ENCODE data around the gene TTC33. TPM values are rescaled to one million over a fixed set of nuclear protein-coding genes. Genes with fewer than 3 reads are reported as not detected.

TTC33 gene
- total RNA-seq, 1 donor from 2014 or later: 11.7 TPM

DNA sequence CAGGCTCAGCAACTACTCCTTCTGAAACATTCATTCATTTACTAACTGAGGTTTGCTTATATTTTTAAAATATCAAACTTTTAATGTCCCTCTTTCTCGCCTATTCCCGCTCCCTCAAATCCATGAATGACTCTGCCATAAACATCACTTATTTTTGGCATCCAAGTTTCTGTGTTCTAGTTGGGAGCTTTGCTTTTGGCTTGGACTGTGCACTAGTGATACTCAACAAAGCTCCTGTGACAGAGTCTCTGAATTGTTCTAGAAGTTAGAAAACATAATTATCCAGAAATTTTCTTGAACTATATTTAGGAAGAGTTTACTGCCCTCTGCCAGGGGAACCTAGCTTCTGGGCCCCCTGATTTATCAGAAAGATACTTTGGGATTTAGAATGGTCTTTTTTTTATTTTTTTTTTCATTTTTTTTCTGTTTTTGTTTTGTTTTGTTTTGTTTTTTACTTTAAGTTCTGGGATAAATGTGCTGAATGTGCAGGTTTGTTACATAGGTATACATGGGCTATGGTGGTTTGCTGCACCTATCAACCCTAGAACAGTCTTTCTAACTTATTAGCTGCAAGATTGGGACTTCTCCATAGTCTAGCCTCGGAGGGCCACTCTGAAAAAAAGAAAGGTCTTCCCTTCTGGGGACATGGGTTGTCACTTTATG lies 140.7 kb downstream of the TTC33 start:
- Mint-ChIP-seq H3K9me3 (ENCODE audit: unreplicated experiment) (no peaks in the 10 kb centered on the region), H3K27ac (ENCODE audit: unreplicated experiment) (no peak overlapping the region), H3K27me3 (ENCODE audit: unreplicated experiment) (no peaks in the 10 kb centered on the region), H3K4me1 (ENCODE audit: low read depth, unreplicated experiment) (no peaks in the 10 kb centered on the region), H3K36me3 (ENCODE audit: unreplicated experiment) (no peaks in the 10 kb centered on the region), H3K4me3 (ENCODE audit: unreplicated experiment) (no peak overlapping the region)
- DNase-seq: no peak
- TF ChIP-seq, protein P1, sequence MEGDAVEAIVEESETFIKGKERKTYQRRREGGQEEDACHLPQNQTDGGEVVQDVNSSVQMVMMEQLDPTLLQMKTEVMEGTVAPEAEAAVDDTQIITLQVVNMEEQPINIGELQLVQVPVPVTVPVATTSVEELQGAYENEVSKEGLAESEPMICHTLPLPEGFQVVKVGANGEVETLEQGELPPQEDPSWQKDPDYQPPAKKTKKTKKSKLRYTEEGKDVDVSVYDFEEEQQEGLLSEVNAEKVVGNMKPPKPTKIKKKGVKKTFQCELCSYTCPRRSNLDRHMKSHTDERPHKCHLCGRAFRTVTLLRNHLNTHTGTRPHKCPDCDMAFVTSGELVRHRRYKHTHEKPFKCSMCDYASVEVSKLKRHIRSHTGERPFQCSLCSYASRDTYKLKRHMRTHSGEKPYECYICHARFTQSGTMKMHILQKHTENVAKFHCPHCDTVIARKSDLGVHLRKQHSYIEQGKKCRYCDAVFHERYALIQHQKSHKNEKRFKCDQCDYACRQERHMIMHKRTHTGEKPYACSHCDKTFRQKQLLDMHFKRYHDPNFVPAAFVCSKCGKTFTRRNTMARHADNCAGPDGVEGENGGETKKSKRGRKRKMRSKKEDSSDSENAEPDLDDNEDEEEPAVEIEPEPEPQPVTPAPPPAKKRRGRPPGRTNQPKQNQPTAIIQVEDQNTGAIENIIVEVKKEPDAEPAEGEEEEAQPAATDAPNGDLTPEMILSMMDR (IDR thresholded peaks at IDR 0.05; ENCODE audit: partially characterized antibody, unreplicated experiment): no peak

DNA sequence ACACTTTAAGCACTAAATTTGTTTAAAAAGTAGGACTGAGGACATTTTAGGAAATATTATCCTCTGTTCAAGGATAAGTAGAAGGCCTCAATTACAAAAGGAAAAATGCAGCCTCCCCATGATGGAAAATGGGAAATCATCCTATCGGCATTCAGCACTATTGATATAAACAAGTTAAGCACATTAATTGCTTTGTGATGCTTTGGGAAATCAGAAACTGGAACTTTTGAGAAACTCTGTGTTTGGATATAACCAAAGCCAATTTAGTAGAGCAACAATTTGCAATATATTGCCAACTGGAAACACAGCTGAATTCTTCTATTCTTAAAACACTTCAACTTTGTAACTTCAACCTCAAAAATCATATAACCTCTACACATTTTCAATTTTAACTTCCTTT lies 141.3 kb downstream of the TTC33 start:
- Mint-ChIP-seq H3K27ac (ENCODE audit: unreplicated experiment) (no peak overlapping the region), H3K4me1 (ENCODE audit: low read depth, unreplicated experiment) (no peaks in the 10 kb centered on the region), H3K36me3 (ENCODE audit: unreplicated experiment) (no peaks in the 10 kb centered on the region)

DNA sequence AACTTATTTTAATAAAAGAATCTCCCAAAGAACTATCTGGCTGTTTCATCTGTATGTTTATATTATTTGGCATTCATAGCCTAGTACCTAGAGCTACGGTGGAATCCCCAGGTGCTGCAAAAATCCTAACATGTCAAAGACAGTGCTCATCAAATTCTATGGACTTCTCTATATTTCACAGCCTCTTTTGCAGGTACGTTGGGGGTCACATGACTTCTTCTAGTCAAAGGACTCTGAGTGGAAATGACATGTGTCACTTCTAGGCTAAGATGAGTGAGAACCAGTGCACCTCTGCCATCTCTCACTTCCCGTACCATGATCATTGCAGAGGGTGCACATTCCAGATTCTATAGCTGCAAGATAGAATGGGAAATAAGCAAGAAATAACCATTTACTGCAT lies 148.6 kb downstream of the TTC33 start:
- TF ChIP-seq, protein P1 (IDR thresholded peaks at IDR 0.05; ENCODE audit: partially characterized antibody, unreplicated experiment): no peak
- H3K4me1 Mint-ChIP-seq (ENCODE audit: low read depth, unreplicated experiment): no peaks in the 10 kb centered on the region
- no peaks in the 10 kb centered on the region for H3K27me3 Mint-ChIP-seq (ENCODE audit: unreplicated experiment)
- no peak for DNase-seq
- no peak overlapping the region for H3K4me3 Mint-ChIP-seq (ENCODE audit: unreplicated experiment)
- no peaks in the 10 kb centered on the region for H3K36me3 Mint-ChIP-seq (ENCODE audit: unreplicated experiment)
- no peak overlapping the region for H3K27ac Mint-ChIP-seq (ENCODE audit: unreplicated experiment)
- H3K9me3 Mint-ChIP-seq (ENCODE audit: unreplicated experiment): no peaks in the 10 kb centered on the region

More for the DNA sequence above, 141.3 kb downstream of the TTC33 start:
- Mint-ChIP-seq H3K4me3 (ENCODE audit: unreplicated experiment) (no peak overlapping the region), H3K9me3 (ENCODE audit: unreplicated experiment) (no peaks in the 10 kb centered on the region), H3K27me3 (ENCODE audit: unreplicated experiment) (no peaks in the 10 kb centered on the region)
- TF ChIP-seq, protein P1 (IDR thresholded peaks at IDR 0.05; ENCODE audit: partially characterized antibody, unreplicated experiment): no peak
- DNase-seq: no peak

DNA sequence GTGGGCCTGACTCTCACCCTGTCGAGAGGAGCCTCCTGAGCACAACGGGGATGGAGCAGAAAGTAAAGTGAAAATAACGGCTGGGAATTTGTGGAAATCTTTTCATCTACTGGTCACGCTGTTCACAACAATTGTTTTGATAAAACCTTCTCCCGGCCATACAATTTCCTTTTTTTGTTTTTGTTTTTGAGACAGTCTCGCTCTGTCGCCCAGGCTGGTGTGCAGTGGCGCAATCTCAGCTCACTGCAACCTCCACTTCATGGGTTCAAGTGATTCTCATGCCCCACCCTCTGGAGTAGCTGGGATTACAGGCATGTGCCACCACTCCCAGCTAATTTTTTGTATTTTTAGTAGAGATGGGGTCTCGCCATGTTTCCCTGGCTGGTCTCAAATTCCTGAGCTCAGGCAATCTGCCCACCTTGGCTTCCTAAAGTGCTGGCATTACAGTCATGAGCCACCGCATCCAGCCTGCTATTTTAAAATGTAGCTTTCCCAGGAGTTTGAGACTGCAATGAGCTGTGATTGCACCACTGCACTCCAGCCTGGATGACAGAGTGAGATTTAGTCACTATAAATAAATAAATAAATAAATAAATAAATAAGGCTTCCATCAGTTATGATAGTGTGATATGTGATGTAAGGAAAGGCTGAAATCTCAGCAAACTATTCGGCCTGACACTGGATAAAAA lies 149.5 kb downstream of the TTC33 start:
- no peaks in the 10 kb centered on the region for H3K27me3 Mint-ChIP-seq (ENCODE audit: unreplicated experiment)
- no peak overlapping the region for H3K4me3 Mint-ChIP-seq (ENCODE audit: unreplicated experiment)
- H3K4me1 Mint-ChIP-seq (ENCODE audit: low read depth, unreplicated experiment): no peaks in the 10 kb centered on the region
- no peaks in the 10 kb centered on the region for H3K9me3 Mint-ChIP-seq (ENCODE audit: unreplicated experiment)
- DNase-seq: no peak
- no peak overlapping the region for H3K27ac Mint-ChIP-seq (ENCODE audit: unreplicated experiment)
- no peaks in the 10 kb centered on the region for H3K36me3 Mint-ChIP-seq (ENCODE audit: unreplicated experiment)
- TF ChIP-seq, protein P1 (IDR thresholded peaks at IDR 0.05; ENCODE audit: partially characterized antibody, unreplicated experiment): no peak

DNA sequence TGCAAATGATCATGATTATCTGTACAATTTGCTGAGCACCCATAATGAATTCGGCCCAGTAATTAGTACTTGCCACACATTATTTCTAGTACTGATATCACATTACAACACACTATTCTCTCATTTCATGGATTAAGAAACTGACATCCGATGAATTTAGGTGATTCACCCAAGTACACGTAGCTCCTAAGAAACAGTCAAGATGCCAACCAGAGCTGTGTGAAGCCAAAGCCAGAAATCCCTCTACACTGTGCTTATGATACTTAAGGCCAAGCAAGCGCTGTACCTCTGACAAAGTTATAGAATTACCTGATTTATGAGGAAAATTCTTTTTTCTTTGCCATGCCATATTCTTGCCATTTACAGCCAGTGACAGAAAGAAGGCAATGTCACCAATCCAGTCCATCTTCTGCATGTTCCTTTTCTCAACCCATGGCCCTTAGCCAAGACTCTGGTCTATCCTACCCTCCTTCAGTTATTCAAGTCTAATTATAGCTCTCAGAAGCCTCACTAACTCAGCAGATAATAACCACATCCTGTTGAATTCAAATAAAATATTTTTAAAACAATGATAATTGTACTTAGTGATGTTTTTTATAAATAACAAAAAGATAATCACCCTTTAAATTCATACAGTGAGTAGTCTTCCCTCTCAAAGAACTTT lies 150.3 kb downstream of the TTC33 start:
- Mint-ChIP-seq H3K27ac (ENCODE audit: unreplicated experiment) (no peak overlapping the region), H3K27me3 (ENCODE audit: unreplicated experiment) (no peaks in the 10 kb centered on the region), H3K4me1 (ENCODE audit: low read depth, unreplicated experiment) (no peaks in the 10 kb centered on the region), H3K4me3 (ENCODE audit: unreplicated experiment) (no peak overlapping the region), H3K36me3 (ENCODE audit: unreplicated experiment) (no peaks in the 10 kb centered on the region), H3K9me3 (ENCODE audit: unreplicated experiment) (no peaks in the 10 kb centered on the region)
- TF ChIP-seq, protein P1 (IDR thresholded peaks at IDR 0.05; ENCODE audit: partially characterized antibody, unreplicated experiment): no peak
- DNase-seq: no peak

Data from glutamatergic neuron (in vitro differentiated cells).